ENCODE data around the gene MAPK8.

The MAPK8 gene

GRCh38 chr10:48411510-48411909 lies 105.0 kb downstream of the MAPK8 start:
- Histone ChIP-seq H3K23ac (ENCODE audit: low read length) (no peak overlapping the region), H4K8ac (ENCODE audit: low read depth, low read length) (no peak overlapping the region), H4K91ac (ENCODE audit: low read depth, low read length) (no peak overlapping the region), H2BK120ac (ENCODE audit: insufficient read depth, low read length, poor library complexity) (no peak overlapping the region), H3K4me1 (ENCODE audit: control insufficient read depth in 1 of 2, insufficient read depth in 2 of 2, low read length in 2 of 2) (no peaks in the 10 kb centered on the region), H3K4ac (ENCODE audit: low read depth, low read length) (no peak overlapping the region), H3K9ac (ENCODE audit: low read length) (no peak overlapping the region), H3K27me3 (ENCODE audit: insufficient read depth, low read length) (no peaks in the 10 kb centered on the region), H3K18ac (ENCODE audit: low read length) (no peak overlapping the region), H2BK12ac (ENCODE audit: low read length) (no peak overlapping the region), H3K36me3 (ENCODE audit: control insufficient read depth in 1 of 2, insufficient read depth in 2 of 2, low read length in 2 of 2) (peaks cover 0 to 3% of the 10 kb centered on the region in 2 experiments), H3K27ac (ENCODE audit: low read depth, low read length) (no peak overlapping the region), H2AFZ (ENCODE audit: insufficient read depth, low read length, poor library complexity) (no peak overlapping the region), H3K79me1 (ENCODE audit: low read length) (no peaks in the 10 kb centered on the region), H3K9me3 (ENCODE audit: insufficient read depth, low read depth, low read length) (no peaks in the 10 kb centered on the region), H3K79me2 (ENCODE audit: control insufficient read depth, insufficient read depth, low read length, poor library complexity) (no peaks in the 10 kb centered on the region), H4K12ac (ENCODE audit: low read depth, low read length) (no peak overlapping the region), H3K4me3 (ENCODE audit: low read depth, low read length) (no peak overlapping the region), H2AK5ac (ENCODE audit: low read length) (no peak overlapping the region), H3K14ac (ENCODE audit: low read length) (no peak overlapping the region), H3K4me2 (ENCODE audit: low read length) (no peak overlapping the region), H2BK5ac (ENCODE audit: low read depth, low read length, poor library complexity) (no peak overlapping the region)
- no peak for DNase-seq
- WGBS (ENCODE audit: extremely low coverage, insufficient coverage, insufficient read length): no CpG with 5 or more reads among the region's 2 CpGs

GRCh38 chr10:48412081-48412480 lies 105.6 kb downstream of the MAPK8 start:
- no peak overlapping the region for H2BK120ac ChIP-seq (ENCODE audit: insufficient read depth, low read length, poor library complexity)
- no peak overlapping the region for H3K27ac ChIP-seq (ENCODE audit: low read depth, low read length)
- H2AFZ ChIP-seq (ENCODE audit: insufficient read depth, low read length, poor library complexity): no peak overlapping the region
- no peak overlapping the region for H4K91ac ChIP-seq (ENCODE audit: low read depth, low read length)
- H4K8ac ChIP-seq (ENCODE audit: low read depth, low read length): no peak overlapping the region
- DNase-seq: no peak
- H3K9me3 ChIP-seq (ENCODE audit: insufficient read depth, low read depth, low read length): no peaks in the 10 kb centered on the region
- H3K23ac ChIP-seq (ENCODE audit: low read length): no peak overlapping the region
- H3K9ac ChIP-seq (ENCODE audit: low read length): no peak overlapping the region
- no peak overlapping the region for H4K12ac ChIP-seq (ENCODE audit: low read depth, low read length)
- no peaks in the 10 kb centered on the region for H3K79me1 ChIP-seq (ENCODE audit: low read length)
- no peak overlapping the region for H2BK12ac ChIP-seq (ENCODE audit: low read length)
- H3K4ac ChIP-seq (ENCODE audit: low read depth, low read length): no peak overlapping the region
- H2BK5ac ChIP-seq (ENCODE audit: low read depth, low read length, poor library complexity): no peak overlapping the region
- H3K27me3 ChIP-seq (ENCODE audit: insufficient read depth, low read length): no peaks in the 10 kb centered on the region
- H2AK5ac ChIP-seq (ENCODE audit: low read length): no peak overlapping the region
- no peak overlapping the region for H3K4me2 ChIP-seq (ENCODE audit: low read length)
- no CpG with 5 or more reads among the region's 3 CpGs for WGBS (ENCODE audit: extremely low coverage, insufficient coverage, insufficient read length)
- H3K4me3 ChIP-seq (ENCODE audit: low read depth, low read length): no peak overlapping the region
- H3K36me3 ChIP-seq (ENCODE audit: control insufficient read depth in 1 of 2, insufficient read depth in 2 of 2, low read length in 2 of 2): peaks cover 0 to 3% of the 10 kb centered on the region in 2 experiments
- H3K14ac ChIP-seq (ENCODE audit: low read length): no peak overlapping the region
- no peaks in the 10 kb centered on the region for H3K4me1 ChIP-seq (ENCODE audit: control insufficient read depth in 1 of 2, insufficient read depth in 2 of 2, low read length in 2 of 2)
- no peaks in the 10 kb centered on the region for H3K79me2 ChIP-seq (ENCODE audit: control insufficient read depth, insufficient read depth, low read length, poor library complexity)
- H3K18ac ChIP-seq (ENCODE audit: low read length): no peak overlapping the region

- H2BK5ac ChIP-seq (ENCODE audit: low read depth, low read length, poor library complexity): no peak overlapping the region
- H3K4me3 ChIP-seq (ENCODE audit: low read depth, low read length): no peak overlapping the region
- H4K12ac ChIP-seq (ENCODE audit: low read depth, low read length): no peak overlapping the region
- no peak overlapping the region for H3K18ac ChIP-seq (ENCODE audit: low read length)
- H2AK5ac ChIP-seq (ENCODE audit: low read length): no peak overlapping the region
- no peak overlapping the region for H3K9ac ChIP-seq (ENCODE audit: low read length)
- no peaks in the 10 kb centered on the region for H3K27me3 ChIP-seq (ENCODE audit: insufficient read depth, low read length)
- H3K9me3 ChIP-seq (ENCODE audit: insufficient read depth, low read depth, low read length): no peaks in the 10 kb centered on the region
- no peaks in the 10 kb centered on the region for H3K79me2 ChIP-seq (ENCODE audit: control insufficient read depth, insufficient read depth, low read length, poor library complexity)
- H3K14ac ChIP-seq (ENCODE audit: low read length): no peak overlapping the region
- H3K36me3 ChIP-seq (ENCODE audit: control insufficient read depth in 1 of 2, insufficient read depth in 2 of 2, low read length in 2 of 2): peaks cover 0 to 3% of the 10 kb centered on the region in 2 experiments
- no peak overlapping the region for H3K4me2 ChIP-seq (ENCODE audit: low read length)
- DNase-seq: no peak
- H4K91ac ChIP-seq (ENCODE audit: low read depth, low read length): no peak overlapping the region
- no peak overlapping the region for H4K8ac ChIP-seq (ENCODE audit: low read depth, low read length)
- H3K27ac ChIP-seq (ENCODE audit: low read depth, low read length): no peak overlapping the region
- no peak overlapping the region for H2AFZ ChIP-seq (ENCODE audit: insufficient read depth, low read length, poor library complexity)
- no peak overlapping the region for H3K23ac ChIP-seq (ENCODE audit: low read length)
- no peak overlapping the region for H3K4ac ChIP-seq (ENCODE audit: low read depth, low read length)
- H2BK12ac ChIP-seq (ENCODE audit: low read length): no peak overlapping the region
- no CpG with 5 or more reads among the region's 4 CpGs for WGBS (ENCODE audit: extremely low coverage, insufficient coverage, insufficient read length)
- H2BK120ac ChIP-seq (ENCODE audit: insufficient read depth, low read length, poor library complexity): no peak overlapping the region
- H3K4me1 ChIP-seq (ENCODE audit: control insufficient read depth in 1 of 2, insufficient read depth in 2 of 2, low read length in 2 of 2): no peaks in the 10 kb centered on the region
- H3K79me1 ChIP-seq (ENCODE audit: low read length): no peaks in the 10 kb centered on the region
These were observed 106.5 kb downstream of the MAPK8 start for GRCh38 chr10:48412933-48413332.

GRCh38 chr10:48414160-48414559 lies 107.7 kb downstream of the MAPK8 start:
- H2BK5ac ChIP-seq (ENCODE audit: low read depth, low read length, poor library complexity): no peak overlapping the region
- H3K27ac ChIP-seq (ENCODE audit: low read depth, low read length): no peak overlapping the region
- no peak overlapping the region for H3K4ac ChIP-seq (ENCODE audit: low read depth, low read length)
- H3K79me1 ChIP-seq (ENCODE audit: low read length): no peaks in the 10 kb centered on the region
- WGBS (ENCODE audit: extremely low coverage, insufficient coverage, insufficient read length): no CpG with 5 or more reads among the region's 1 CpG
- H4K12ac ChIP-seq (ENCODE audit: low read depth, low read length): no peak overlapping the region
- no peak overlapping the region for H3K4me3 ChIP-seq (ENCODE audit: low read depth, low read length)
- no peak overlapping the region for H3K14ac ChIP-seq (ENCODE audit: low read length)
- H3K18ac ChIP-seq (ENCODE audit: low read length): no peak overlapping the region
- H3K36me3 ChIP-seq (ENCODE audit: control insufficient read depth in 1 of 2, insufficient read depth in 2 of 2, low read length in 2 of 2): peaks cover 0 to 3% of the 10 kb centered on the region in 2 experiments
- H3K23ac ChIP-seq (ENCODE audit: low read length): no peak overlapping the region
- H3K4me2 ChIP-seq (ENCODE audit: low read length): no peak overlapping the region
- H4K91ac ChIP-seq (ENCODE audit: low read depth, low read length): no peak overlapping the region
- no peaks in the 10 kb centered on the region for H3K4me1 ChIP-seq (ENCODE audit: control insufficient read depth in 1 of 2, insufficient read depth in 2 of 2, low read length in 2 of 2)
- no peaks in the 10 kb centered on the region for H3K9me3 ChIP-seq (ENCODE audit: insufficient read depth, low read depth, low read length)
- H2AFZ ChIP-seq (ENCODE audit: insufficient read depth, low read length, poor library complexity): no peak overlapping the region
- H3K9ac ChIP-seq (ENCODE audit: low read length): no peak overlapping the region
- H2AK5ac ChIP-seq (ENCODE audit: low read length): no peak overlapping the region
- no peak overlapping the region for H2BK12ac ChIP-seq (ENCODE audit: low read length)
- no peaks in the 10 kb centered on the region for H3K27me3 ChIP-seq (ENCODE audit: insufficient read depth, low read length)
- H3K79me2 ChIP-seq (ENCODE audit: control insufficient read depth, insufficient read depth, low read length, poor library complexity): no peaks in the 10 kb centered on the region
- H4K8ac ChIP-seq (ENCODE audit: low read depth, low read length): no peak overlapping the region
- no peak overlapping the region for H2BK120ac ChIP-seq (ENCODE audit: insufficient read depth, low read length, poor library complexity)
- DNase-seq: no peak
